CD4-positive, alpha-beta T cell treated with Interferon gamma for 1 hour (primary cell): ENCODE results near the gene GREM2.

ENCODE experiments used
- DNase-seq: peaks from one replicate; pipeline ENCODE4 v3.0.0-alpha.2; 2020

The GREM2 gene

GRCh38 chr1:240496356-240496755 is 115.6 kb downstream of the GREM2 start:
- DNase-seq, result no peak

GRCh38 chr1:240495601-240496000 is 116.4 kb downstream of the GREM2 start:
- no peak for DNase-seq

- peak; percentile 9 for DNase-seq
Measured at GRCh38 chr1:240492832-240493440, 119.0 kb downstream of the GREM2 start.

GRCh38 chr1:240491796-240492195 is 120.2 kb downstream of the GREM2 start:
- DNase-seq, result no peak

- DNase-seq, result no peak
Measured at GRCh38 chr1:240491156-240491555, 120.8 kb downstream of the GREM2 start.

- DNase-seq, result no peak
Measured at GRCh38 chr1:240487493-240487892, 124.5 kb downstream of the GREM2 start.

GRCh38 chr1:240486611-240487010 is 125.3 kb downstream of the GREM2 start:
- no peak for DNase-seq

GRCh38 chr1:240484804-240485443 is 127.0 kb downstream of the GREM2 start:
- no peak for DNase-seq

- DNase-seq, result no peak
Measured at GRCh38 chr1:240478536-240478935, 133.4 kb downstream of the GREM2 start.

GRCh38 chr1:240475832-240476231 is 136.1 kb downstream of the GREM2 start:
- DNase-seq, result no peak

- DNase-seq, result no peak
Measured at GRCh38 chr1:240474133-240474614, 137.8 kb downstream of the GREM2 start.

- no peak for DNase-seq
Measured at GRCh38 chr1:240468656-240469055, 143.3 kb downstream of the GREM2 start.

GRCh38 chr1:240467895-240468294 is 144.1 kb downstream of the GREM2 start:
- DNase-seq, result no peak

GRCh38 chr1:240466509-240466908 is 145.4 kb downstream of the GREM2 start:
- DNase-seq, result no peak

GRCh38 chr1:240465531-240465940 is 146.4 kb downstream of the GREM2 start:
- no peak for DNase-seq

GRCh38 chr1:240464099-240464498 is 147.9 kb downstream of the GREM2 start:
- DNase-seq, result no peak

- no peak for DNase-seq
Measured at GRCh38 chr1:240462766-240463395, 149.1 kb downstream of the GREM2 start.

GRCh38 chr1:240462277-240462676 is 149.7 kb downstream of the GREM2 start:
- DNase-seq, result no peak

GRCh38 chr1:240457203-240457602 is 154.8 kb downstream of the GREM2 start:
- DNase-seq, result no peak

GRCh38 chr1:240455228-240455821 is 156.6 kb downstream of the GREM2 start:
- DNase-seq, result no peak

- DNase-seq, result no peak
Measured at GRCh38 chr1:240445369-240445768, 166.6 kb downstream of the GREM2 start.

GRCh38 chr1:240441669-240442068 is 170.3 kb downstream of the GREM2 start:
- DNase-seq, result no peak
